Measurements from ENCODE around the gene ZNF487. TPM values are rescaled to one million over a fixed set of nuclear protein-coding genes. Genes with fewer than 3 reads are reported as not detected.
"Not testable (repeated sequence)": the region's sequence is repeated elsewhere in the genome, so short reads cannot be mapped to it uniquely, and the experiment has no call there.

ZNF487 gene
- total and polyA plus RNA-seq, 10 of the 15 experiments (the other 5 are each of a cell fraction or from before 2014, with no cell fraction given) = 0.74 to 2.1 (median 1.1) TPM

DNA sequence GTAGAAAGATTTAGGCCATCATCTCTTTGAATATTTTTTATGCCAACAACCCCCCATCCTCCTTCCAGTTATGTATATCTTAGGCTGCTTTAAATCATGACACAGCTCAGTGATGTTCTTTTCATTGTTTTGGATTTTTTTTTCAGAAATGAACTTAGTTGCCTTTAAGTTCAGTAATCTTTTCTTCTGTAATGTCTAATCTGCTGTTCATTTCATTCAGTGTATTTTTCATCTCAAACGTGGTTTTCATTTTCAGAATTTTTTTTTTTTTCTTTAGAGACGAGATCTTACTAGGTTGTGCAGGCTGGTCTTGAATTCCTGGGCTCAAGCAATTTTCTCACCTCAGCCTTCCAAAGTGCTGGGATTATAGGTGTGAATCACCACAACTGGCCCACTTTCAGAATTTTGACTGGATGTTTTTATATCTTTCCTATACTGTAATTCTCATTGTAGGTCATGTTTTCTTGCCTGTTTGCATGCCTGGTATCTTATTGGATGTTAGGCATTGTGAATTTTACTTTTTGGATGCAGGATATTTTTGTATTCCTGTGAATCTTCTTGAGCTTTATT lies 8.1 kb downstream of the ZNF487 start:
- ATAC-seq (no peak), FAIRE-seq (no peak), DNase-seq (ENCODE audit: low read depth, low spot score) (no peak)
- H2AFZ ChIP-seq (ENCODE audit: control insufficient read depth, low read depth, low read length) = no peak overlapping the region
- ChIA-PET POLR2A (no interaction called here), SMC1A (ENCODE audit: uncharacterized antibody, unreplicated experiment) (interaction anchor here (0.9 kb wide), 1 partner anchor 55 kb away, joined by 4 read pairs; no protein-coding TSS in a partner anchor), RAD21 (ENCODE audit: unreplicated experiment) (no interaction called here), CTCF (no interaction called here)
- TF ChIP-seq POLR2A (IDR thresholded peaks at IDR 0.05; ENCODE audit: low read depth, low read length) (no peak), MTA2 (IDR thresholded peaks at IDR 0.05; ENCODE audit: low read depth) (no peak), SPI1 (IDR thresholded peaks at IDR 0.05; ENCODE audit: borderline replicate concordance, insufficient read depth, low read depth, low read length) (no peak)
- H3K9ac ChIP-seq (ENCODE audit: control insufficient read depth, insufficient read depth, low read length) = no peak overlapping the region
- no peaks in the 10 kb centered on the region for H3K27me3 ChIP-seq (replicated peaks in 1 of 2; ENCODE audit: control insufficient read depth in 2 of 2, insufficient read depth in 2 of 2, low read length in 1 of 2)
- no peaks in the 10 kb centered on the region for H3K4me1 ChIP-seq (ENCODE audit: control insufficient read depth, insufficient read depth, low read length)
- no peaks in the 10 kb centered on the region for H3K79me2 ChIP-seq (ENCODE audit: control insufficient read depth, insufficient read depth, low read length)
- no peak overlapping the region for H3K4me3 ChIP-seq
- H4K20me1 ChIP-seq (ENCODE audit: control insufficient read depth, insufficient read depth) = no peaks in the 10 kb centered on the region
- TSS peak; percentile 42 for BruUV-seq (replicated peaks)
- no peaks in the 10 kb centered on the region for H3K9me3 ChIP-seq (replicated peaks; ENCODE audit: control insufficient read depth, insufficient read depth, low read length)
- H3K4me2 ChIP-seq (ENCODE audit: control insufficient read depth, insufficient read depth) = no peak overlapping the region
- in situ Hi-C loops (cut with MboI) (no loop called here), intact Hi-C loops (cut with micrococcal nuclease; ENCODE audit: unreplicated experiment) (no loop called here)
- H3K27ac ChIP-seq (ENCODE audit: control insufficient read depth, insufficient read depth) = no peak overlapping the region
- 36% methylated on average over 2 of the region's 2 CpGs for WGBS (ENCODE audit: insufficient coverage, insufficient replicate concordance, low lambda C conversion rate, missing lambda C conversion rate)
- H3K36me3 ChIP-seq (ENCODE audit: control insufficient read depth in 2 of 2, insufficient read depth in 2 of 2, low read length in 1 of 2) = no peaks in the 10 kb centered on the region

DNA sequence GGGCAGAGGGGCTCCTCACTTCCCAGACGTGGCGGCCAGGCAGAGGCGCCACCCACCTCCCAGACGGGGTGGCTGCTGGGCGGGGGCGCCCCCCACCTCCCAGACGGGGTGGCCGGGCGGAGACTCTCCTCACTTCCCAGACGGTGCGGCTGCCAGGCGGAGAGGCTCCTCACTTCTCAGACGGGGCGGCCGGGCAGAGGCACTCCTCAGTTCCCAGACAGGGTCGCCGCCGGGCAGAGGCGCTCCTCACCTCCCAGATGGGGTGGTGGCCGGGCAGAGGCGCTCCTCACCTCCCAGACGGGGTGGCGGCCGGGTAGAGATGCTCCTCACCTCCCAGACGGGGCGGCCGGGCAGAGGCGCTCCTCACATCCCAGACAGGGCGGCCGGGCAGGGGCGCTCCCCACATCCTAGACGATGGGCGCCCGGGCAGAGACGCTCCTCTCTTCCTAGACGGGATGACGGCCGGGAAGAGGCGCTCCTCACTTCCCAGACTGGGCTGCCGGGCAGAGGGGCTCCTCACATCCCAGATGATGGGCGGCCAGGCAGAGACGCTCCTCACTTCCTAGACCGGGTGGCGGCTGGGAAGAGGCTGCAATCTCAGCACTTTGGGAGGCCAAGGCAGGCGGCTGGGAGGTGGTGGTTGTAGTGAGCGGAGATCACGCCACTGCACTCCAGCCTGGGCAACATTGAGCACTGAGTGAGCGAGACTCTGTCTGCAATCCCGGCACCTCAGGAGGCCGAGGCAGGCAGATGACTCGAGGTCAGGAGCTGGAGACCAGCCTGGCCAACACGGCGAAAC lies 9.5 kb downstream of the ZNF487 start:
- 93% methylated on average over 48 of the region's 53 CpGs for WGBS (ENCODE audit: insufficient coverage, insufficient replicate concordance, low lambda C conversion rate, missing lambda C conversion rate)
- intact Hi-C loops (cut with micrococcal nuclease; ENCODE audit: unreplicated experiment); H3K36me3 ChIP-seq (ENCODE audit: control insufficient read depth in 2 of 2, insufficient read depth in 2 of 2, low read length in 1 of 2); H3K27ac ChIP-seq (ENCODE audit: control insufficient read depth, insufficient read depth); H2AFZ ChIP-seq (ENCODE audit: control insufficient read depth, low read depth, low read length); H3K79me2 ChIP-seq (ENCODE audit: control insufficient read depth, insufficient read depth, low read length); H3K27me3 ChIP-seq (replicated peaks in 1 of 2; ENCODE audit: control insufficient read depth in 2 of 2, insufficient read depth in 2 of 2, low read length in 1 of 2); H3K4me1 ChIP-seq (ENCODE audit: control insufficient read depth, insufficient read depth, low read length); CTCF ChIA-PET; H3K4me3 ChIP-seq; H3K9ac ChIP-seq (ENCODE audit: control insufficient read depth, insufficient read depth, low read length); in situ Hi-C loops (cut with MboI); ATAC-seq; SMC1A ChIA-PET (ENCODE audit: uncharacterized antibody, unreplicated experiment); H4K20me1 ChIP-seq (ENCODE audit: control insufficient read depth, insufficient read depth); H3K4me2 ChIP-seq (ENCODE audit: control insufficient read depth, insufficient read depth); FAIRE-seq; BruUV-seq (replicated peaks); POLR2A ChIA-PET; H3K9me3 ChIP-seq (replicated peaks; ENCODE audit: control insufficient read depth, insufficient read depth, low read length); DNase-seq (ENCODE audit: low read depth, low spot score): not testable (repeated sequence)
- RAD21 ChIA-PET (ENCODE audit: unreplicated experiment) = interaction anchor here (1.3 kb wide), 1 partner anchor 330 kb away, joined by 3 read pairs; no protein-coding TSS in a partner anchor

Data from GM12878 (cell line).